LoVo (cell line): Measurements from ENCODE around the gene SCRT2.
"Not testable (repeated sequence)": the region's sequence is repeated elsewhere in the genome, so short reads cannot be mapped to it uniquely, and the experiment has no call there.

Source experiments
- DNase-seq: peaks from one replicate; pipeline ENCODE4 v3.0.0-alpha.2; 2016; ENCODE audit warnings: low spot score

Gene SCRT2

DNA sequence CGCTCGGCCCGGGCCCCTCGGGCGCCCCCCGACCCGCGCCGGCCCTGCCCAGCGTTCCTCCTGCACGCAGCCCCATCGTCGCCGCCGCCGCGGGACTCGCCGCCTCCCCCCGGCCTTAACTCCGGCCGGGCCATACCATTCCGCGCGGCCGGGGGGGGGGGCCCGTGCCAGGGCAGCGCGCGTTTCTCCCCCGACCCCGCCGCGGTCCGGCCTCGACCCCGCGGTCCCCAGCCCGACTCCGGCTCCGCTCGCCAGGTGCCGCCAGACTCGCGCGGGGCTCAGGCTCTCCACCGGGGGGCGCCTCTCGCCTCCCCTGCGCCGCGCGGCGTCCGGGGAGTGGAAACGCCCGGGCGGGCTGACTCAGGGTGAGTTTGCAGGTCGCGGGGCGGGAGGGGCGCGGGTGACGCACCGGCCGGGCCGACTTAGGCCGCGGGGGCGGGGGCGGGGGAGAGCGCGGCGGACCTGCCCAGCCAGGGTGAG lies 22.5 kb downstream of the SCRT2 start, which contains the start of gene SRXN1:
TSS of gene SRXN1 (minus strand) at position 91 of the 480 bp plus-strand sequence. CDS start at position 76, 15 bp downstream.
- peak; percentile 90 for DNase-seq

GRCh38 chr20:652615-653109 lies 22.9 kb downstream of the SCRT2 start:
- peak; percentile 3 for DNase-seq

- DNase-seq: peak; percentile 19
These were observed 23.6 kb downstream of the SCRT2 start for GRCh38 chr20:651713-652614.

- DNase-seq: no peak
These were observed 24.6 kb downstream of the SCRT2 start for GRCh38 chr20:650954-651353.

DNA sequence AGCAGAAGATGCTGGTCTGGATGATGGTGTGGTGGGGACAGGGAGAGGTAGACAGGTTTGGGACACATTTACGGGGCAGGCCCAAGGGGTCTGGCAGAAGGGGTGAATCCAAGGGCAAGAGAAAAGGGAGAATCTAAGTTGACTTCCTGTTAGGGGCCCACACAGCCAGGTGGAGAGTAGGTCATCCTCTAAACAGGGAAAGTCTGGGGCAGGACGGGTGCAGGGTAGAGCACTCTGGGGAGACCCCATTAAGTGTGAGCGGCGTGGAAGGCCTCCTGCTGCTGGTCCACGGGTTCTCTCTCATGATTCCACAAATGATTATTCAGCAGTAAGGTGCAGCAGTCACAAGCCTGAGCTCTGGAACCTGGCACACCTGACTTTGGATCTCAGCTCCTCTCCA lies 25.3 kb downstream of the SCRT2 start:
- DNase-seq: no peak

- no peak for DNase-seq
These were observed 28.1 kb downstream of the SCRT2 start for GRCh38 chr20:647479-648019.

GRCh38 chr20:646868-647233 lies 28.8 kb downstream of the SCRT2 start:
- no peak for DNase-seq

DNA sequence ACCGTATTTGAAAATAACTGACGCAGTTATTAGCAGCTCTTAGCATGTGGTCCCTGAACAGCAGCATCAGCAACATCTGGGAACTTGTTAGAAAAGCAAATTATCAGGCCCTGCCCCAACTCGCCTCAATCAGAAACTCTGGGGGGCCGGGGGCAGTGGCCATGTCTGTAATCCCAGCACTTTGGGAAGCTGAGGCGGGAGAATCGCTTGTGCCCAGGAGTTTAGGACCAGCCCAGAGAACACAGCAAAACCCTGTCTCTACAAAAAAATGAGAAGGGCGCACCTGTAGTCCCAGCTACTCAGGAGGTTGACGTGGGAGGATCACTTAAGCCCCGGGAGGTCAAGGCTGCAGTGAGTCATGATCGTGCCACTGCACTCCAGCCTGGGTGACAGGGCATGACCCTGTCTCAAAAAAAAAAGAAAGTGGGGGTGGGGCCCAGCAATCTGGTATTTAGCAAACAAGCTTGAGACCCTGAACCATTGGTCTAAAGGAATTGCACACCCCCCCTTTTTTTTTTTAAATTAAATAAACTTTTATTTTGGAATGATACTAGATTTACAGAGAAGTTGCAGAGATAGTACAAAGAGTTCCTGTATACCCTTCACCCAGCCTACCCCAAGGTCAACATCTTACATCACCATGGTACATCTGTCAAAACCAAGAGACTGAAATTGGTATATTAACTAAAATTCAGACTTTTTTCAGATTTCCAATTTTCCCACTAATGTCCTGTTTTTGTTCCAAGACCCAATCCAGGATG lies 29.3 kb downstream of the SCRT2 start:
- no peak for DNase-seq

- DNase-seq: peak; percentile 52
These were observed 30.1 kb downstream of the SCRT2 start for GRCh38 chr20:645318-646106.

DNA sequence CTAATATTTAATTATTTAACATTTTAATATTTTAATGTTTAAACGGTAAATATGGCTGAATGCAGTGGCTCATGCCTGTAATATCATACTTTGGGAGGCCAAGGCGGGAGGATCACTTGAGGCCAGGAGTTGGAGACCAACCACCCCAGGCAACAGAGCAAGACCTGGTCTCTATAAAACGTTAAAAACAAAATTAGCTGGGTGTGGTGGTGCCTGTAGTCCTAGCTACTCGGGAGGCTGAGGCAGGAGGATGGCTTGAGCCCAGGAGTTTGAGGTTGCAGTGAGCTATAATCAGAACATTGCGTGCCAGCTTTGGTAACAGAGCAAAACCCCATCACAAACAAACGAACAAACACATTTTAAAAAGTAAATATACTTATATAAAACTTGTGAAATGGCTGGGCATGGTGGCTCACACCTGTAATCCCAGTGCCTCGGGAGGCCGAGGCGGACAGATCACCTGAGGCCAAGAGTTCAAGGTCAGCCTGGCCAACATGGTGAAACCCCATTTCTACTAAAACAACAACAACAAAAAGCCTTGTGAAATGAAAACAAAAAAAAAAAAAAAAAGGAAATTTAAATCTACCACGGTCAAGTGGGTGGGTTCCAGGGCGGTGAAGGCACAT lies 30.8 kb downstream of the SCRT2 start:
- DNase-seq: no peak

- no peak for DNase-seq
These were observed 33.0 kb downstream of the SCRT2 start for GRCh38 chr20:642398-643174.

DNA sequence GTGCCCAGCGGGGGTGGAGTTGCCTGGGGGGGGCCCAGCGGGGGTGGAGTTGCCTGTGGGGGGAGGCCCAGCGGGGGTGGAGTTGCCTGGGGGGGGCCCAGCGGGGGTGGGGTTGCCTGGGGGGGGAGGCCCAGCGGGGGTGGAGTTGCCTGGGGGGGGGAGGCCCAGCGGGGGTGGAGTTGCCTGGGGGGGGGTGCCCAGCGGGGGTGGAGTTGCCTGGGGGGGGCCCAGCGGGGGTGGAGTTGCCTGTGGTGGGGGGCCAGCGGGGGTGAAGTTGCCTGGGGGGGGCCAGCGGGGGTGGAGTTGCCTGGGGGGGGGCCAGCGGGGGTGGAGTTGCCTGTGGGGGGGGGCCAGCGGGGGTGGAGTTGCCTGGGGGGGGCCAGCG lies 33.6 kb downstream of the SCRT2 start:
- DNase-seq: not testable (repeated sequence)

DNA sequence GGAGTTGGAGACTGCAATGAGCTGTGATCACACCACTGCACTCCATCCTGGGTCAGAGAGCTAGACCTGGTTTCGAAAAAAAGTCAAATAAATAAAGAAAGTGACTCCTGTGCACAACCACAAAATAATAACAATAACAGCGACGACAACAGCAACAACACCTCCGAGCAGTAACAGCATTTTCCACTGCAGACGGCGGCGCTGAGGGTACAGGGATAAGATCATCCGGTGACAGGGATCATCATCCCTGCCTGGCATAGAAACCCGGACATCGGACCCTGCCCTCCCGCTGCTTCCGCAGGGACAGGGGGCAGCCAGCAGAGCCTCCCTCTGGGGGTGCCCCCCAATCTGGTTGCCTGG lies 34.1 kb downstream of the SCRT2 start:
- peak; percentile 26 for DNase-seq

- DNase-seq: no peak
These were observed 34.7 kb downstream of the SCRT2 start for GRCh38 chr20:640674-641515.

DNA sequence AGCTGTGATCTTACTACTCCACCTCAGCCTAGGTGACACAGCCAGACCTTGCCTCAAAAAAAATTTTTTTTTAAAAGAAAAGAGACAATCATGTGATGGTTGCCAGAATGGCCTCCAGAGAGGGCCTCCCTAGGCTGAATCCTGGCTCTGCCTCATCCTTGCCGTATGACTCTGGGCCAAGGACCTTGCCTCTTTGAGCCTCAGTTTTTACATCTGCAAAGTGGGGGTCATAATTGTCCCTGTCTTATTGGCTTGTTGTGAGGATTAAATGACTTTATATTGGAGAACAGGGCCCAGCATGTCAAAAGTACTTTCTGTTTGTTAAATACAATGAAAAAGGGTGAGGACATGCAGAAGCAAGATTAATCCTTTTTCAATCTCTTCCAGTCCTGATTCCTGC lies 37.0 kb downstream of the SCRT2 start:
- DNase-seq: no peak

DNA sequence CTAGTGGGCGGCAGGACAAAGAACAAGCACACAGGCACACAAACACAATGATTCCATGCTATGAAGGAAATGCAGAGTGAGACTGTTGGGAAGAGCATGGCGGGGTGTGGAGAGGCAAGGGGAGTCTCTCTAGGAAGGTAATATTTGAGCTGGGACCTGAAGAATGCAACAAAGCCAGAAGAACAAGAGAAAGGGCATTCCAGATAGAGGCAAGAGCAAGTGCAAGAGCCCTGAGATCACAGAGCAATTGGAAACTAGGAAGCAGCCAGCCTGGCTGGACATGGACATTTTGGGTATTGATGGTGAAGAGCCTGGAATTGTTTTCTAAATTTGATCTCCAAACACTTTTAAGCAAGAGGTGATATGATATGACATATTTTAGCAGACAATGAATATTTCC lies 38.0 kb downstream of the SCRT2 start:
- no peak for DNase-seq

- peak; percentile 5 for DNase-seq
These were observed 39.7 kb downstream of the SCRT2 start for GRCh38 chr20:635893-636338.

DNA sequence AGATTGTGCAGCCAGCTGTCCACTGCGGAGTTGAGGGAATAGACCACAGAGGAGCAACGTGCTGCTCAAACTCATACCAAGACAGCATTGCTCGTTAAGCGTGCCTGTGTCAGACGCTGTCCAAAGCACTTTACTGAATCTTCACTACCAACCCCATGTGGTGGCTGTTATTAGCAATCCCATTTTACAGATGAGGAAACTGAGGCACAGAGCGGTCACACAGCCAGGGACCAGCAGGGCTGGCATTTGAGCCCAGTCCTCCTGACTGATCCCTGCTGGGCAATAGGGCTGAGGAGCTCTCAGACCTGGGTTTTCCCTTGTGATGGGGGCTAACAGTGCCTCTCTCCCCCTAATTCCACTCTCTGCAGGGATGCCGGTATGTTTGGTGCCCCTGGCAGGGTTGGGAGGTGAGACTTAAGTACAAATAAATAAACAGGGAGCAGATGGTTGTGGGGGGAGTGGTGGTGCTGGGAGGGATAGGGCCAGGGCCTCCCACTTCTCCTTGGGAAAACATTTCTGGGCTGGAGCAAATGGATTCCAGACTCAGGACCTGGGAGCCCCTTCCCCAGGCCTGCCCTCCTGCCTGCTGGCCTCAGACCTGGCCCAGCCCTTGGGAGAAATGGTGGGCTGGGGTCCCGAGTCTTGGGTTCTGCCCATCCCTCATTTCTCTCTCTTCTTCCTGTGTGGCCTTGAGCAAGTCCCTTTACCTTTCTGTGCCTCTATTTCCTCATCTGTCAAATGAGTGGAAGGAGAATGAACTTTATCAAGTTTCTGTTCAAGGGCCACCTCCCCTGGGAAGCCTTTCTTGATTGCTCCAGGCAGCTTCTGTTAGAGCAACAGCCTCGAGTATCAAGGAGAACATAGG lies 40.3 kb downstream of the SCRT2 start:
- no peak for DNase-seq
